ENCODE measurements around the gene ZNF385A. TPM values are rescaled to one million over a fixed set of nuclear protein-coding genes. Genes with fewer than 3 reads are reported as not detected.
A peak's percentile ranks its signal among the peaks of the same experiment; 100 is the strongest.

The ZNF385A gene
- total and polyA plus RNA-seq, 2 of the 13 experiments (the other 11 are each of a cell fraction or from before 2014, with no cell fraction given) = 0.44 to 0.67 TPM

DNA sequence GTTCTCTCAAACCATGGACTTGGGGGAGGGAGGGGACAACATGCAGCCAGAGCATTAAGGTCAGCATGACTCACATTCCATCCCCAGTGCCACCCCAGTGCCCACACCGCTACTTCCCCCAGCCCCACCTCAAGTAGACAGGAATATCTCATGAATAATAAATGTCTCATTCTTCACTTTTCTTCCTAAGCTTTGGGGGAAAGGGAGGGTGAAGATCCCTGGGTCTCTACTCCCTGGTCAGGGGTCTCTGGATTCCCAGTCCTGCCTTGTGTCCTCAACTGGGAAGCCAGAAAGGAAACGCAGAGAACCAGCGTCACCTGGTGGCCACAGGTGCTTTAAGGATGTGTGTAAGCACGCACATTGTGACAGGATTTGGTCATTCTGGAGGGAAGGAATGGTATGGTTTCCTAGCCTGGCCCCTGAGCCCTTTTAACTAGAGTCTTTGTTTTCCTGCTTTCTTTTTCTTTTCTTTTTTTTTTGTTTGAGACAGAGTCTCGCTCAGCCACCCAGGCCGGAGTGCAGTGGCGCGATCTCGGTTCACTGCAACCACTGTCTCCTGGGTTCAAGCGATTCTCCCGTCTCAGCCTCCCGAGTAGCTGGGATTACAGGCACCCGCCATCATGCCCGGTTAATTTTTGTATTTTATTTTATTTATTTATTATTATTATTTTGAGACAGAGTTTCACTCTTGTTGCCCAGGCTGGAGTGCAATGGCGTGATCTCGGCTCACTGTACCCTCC, 23.6 kb downstream of the ZNF385A start (continued):
- TF ChIP-seq, protein P1, sequence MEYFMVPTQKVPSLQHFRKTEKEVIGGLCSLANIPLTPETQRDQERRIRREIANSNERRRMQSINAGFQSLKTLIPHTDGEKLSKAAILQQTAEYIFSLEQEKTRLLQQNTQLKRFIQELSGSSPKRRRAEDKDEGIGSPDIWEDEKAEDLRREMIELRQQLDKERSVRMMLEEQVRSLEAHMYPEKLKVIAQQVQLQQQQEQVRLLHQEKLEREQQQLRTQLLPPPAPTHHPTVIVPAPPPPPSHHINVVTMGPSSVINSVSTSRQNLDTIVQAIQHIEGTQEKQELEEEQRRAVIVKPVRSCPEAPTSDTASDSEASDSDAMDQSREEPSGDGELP (IDR thresholded peaks at IDR 0.05; ENCODE audit: borderline replicate concordance, low read depth) = no peak
- TF ChIP-seq ZNF282 (IDR thresholded peaks at IDR 0.05; ENCODE audit: partially characterized antibody) (no peak), KMT2A (CRISPR knock-in tag; IDR thresholded peaks at IDR 0.05) (no peak), ZNF446 (CRISPR knock-in tag; IDR thresholded peaks at IDR 0.05) (no peak), ZNF138 (CRISPR knock-in tag; IDR thresholded peaks at IDR 0.05; ENCODE audit: low read depth) (no peak), ONECUT2 (CRISPR knock-in tag; IDR thresholded peaks at IDR 0.05) (no peak), CHD4 (IDR thresholded peaks at IDR 0.05; ENCODE audit: borderline replicate concordance, low read length) (no peak), NFIB (CRISPR knock-in tag; IDR thresholded peaks at IDR 0.05; ENCODE audit: borderline replicate concordance) (no peak), MAFG (CRISPR knock-in tag; IDR thresholded peaks at IDR 0.05) (no peak), HDAC1 (CRISPR knock-in tag; IDR thresholded peaks at IDR 0.05) (no peak), MEIS1 (CRISPR knock-in tag; IDR thresholded peaks at IDR 0.05; ENCODE audit: borderline replicate concordance) (peak; percentile 29; the same call in 1 of the 2 replicates), CREB1 (IDR thresholded peaks at IDR 0.05) (peak; percentile 14; the same call in 1 of the 2 replicates), CREB1 (CRISPR knock-in tag; IDR thresholded peaks at IDR 0.05) (no peak), POLR2G (IDR thresholded peaks at IDR 0.05; ENCODE audit: low read depth, low read length) (no peak), ZNF235 (CRISPR knock-in tag; IDR thresholded peaks at IDR 0.05; ENCODE audit: borderline replicate concordance) (no peak), DNMT1 (CRISPR knock-in tag; IDR thresholded peaks at IDR 0.05) (no peak), SP2 (CRISPR knock-in tag; IDR thresholded peaks at IDR 0.05) (no peak), AGO2 (optimal IDR thresholded peaks at IDR 0.05; ENCODE audit: low read depth, low read length) (no peak)
- TF ChIP-seq, protein P2, sequence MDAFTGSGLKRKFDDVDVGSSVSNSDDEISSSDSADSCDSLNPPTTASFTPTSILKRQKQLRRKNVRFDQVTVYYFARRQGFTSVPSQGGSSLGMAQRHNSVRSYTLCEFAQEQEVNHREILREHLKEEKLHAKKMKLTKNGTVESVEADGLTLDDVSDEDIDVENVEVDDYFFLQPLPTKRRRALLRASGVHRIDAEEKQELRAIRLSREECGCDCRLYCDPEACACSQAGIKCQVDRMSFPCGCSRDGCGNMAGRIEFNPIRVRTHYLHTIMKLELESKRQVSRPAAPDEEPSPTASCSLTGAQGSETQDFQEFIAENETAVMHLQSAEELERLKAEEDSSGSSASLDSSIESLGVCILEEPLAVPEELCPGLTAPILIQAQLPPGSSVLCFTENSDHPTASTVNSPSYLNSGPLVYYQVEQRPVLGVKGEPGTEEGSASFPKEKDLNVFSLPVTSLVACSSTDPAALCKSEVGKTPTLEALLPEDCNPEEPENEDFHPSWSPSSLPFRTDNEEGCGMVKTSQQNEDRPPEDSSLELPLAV (CRISPR knock-in tag; conservative IDR thresholded peaks at IDR 0.05; ENCODE audit: low read depth) = no peak
- TF ChIP-seq, protein P3, sequence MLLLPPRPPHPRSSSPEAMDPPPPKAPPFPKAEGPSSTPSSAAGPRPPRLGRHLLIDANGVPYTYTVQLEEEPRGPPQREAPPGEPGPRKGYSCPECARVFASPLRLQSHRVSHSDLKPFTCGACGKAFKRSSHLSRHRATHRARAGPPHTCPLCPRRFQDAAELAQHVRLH (CRISPR knock-in tag; IDR thresholded peaks at IDR 0.05; ENCODE audit: borderline replicate concordance, low read depth) = no peak
- TF ChIP-seq, protein P4, sequence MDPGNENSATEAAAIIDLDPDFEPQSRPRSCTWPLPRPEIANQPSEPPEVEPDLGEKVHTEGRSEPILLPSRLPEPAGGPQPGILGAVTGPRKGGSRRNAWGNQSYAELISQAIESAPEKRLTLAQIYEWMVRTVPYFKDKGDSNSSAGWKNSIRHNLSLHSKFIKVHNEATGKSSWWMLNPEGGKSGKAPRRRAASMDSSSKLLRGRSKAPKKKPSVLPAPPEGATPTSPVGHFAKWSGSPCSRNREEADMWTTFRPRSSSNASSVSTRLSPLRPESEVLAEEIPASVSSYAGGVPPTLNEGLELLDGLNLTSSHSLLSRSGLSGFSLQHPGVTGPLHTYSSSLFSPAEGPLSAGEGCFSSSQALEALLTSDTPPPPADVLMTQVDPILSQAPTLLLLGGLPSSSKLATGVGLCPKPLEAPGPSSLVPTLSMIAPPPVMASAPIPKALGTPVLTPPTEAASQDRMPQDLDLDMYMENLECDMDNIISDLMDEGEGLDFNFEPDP (CRISPR knock-in tag; conservative IDR thresholded peaks at IDR 0.05) = no peak
- TF ChIP-seq, protein P5, sequence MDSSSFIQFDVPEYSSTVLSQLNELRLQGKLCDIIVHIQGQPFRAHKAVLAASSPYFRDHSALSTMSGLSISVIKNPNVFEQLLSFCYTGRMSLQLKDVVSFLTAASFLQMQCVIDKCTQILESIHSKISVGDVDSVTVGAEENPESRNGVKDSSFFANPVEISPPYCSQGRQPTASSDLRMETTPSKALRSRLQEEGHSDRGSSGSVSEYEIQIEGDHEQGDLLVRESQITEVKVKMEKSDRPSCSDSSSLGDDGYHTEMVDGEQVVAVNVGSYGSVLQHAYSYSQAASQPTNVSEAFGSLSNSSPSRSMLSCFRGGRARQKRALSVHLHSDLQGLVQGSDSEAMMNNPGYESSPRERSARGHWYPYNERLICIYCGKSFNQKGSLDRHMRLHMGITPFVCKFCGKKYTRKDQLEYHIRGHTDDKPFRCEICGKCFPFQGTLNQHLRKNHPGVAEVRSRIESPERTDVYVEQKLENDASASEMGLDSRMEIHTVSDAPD (CRISPR knock-in tag; IDR thresholded peaks at IDR 0.05) = no peak

Data from HepG2 (cell line).